AG10803 (cell line): Measurements from ENCODE around the gene LDHAL6A.
"Not testable (repeated sequence)": the region's sequence is repeated elsewhere in the genome, so short reads cannot be mapped to it uniquely, and the experiment has no call there.

Experiments used
- DNase-seq: peaks from one replicate; pipeline ENCODE4 v3.0.0; 2010; ENCODE audit warnings: low read depth
- H3K4me3 ChIP-seq: 2 replicates; pipeline ENCODE4 v1.5.1; 2011; ENCODE audit warnings: mild to moderate bottlenecking, low read length, control low read depth
- CTCF ChIP-seq: conservative IDR thresholded peaks from 2 replicates; pipeline ENCODE4 v1.5.1; 2011; ENCODE audit warnings: mild to moderate bottlenecking, low read length, control low read depth, inconsistent platforms

The LDHAL6A gene

GRCh38 chr11:18455686-18456372 is at the start of gene LDHAL6A:
LDHAL6A (plus strand) TSS chr11:18455856; CDS start chr11:18456681, 825 bp downstream.
- H3K4me3 ChIP-seq, result no peak within 1 kb of the TSS
- TF ChIP-seq CTCF, result no peak
- no peak for DNase-seq

DNA sequence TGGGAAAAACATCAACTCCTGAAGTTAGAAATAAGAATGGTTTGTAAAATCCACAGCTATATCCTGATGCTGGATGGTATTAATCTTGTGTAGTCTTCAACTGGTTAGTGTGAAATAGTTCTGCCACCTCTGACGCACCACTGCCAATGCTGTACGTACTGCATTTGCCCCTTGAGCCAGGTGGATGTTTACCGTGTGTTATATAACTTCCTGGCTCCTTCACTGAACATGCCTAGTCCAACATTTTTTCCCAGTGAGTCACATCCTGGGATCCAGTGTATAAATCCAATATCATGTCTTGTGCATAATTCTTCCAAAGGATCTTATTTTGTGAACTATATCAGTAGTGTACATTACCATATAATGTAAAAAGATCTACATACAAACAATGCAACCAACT is 48.3 kb upstream of the LDHAL6A start:
- not testable (repeated sequence) for H3K4me3 ChIP-seq
- peak; percentile 45 for DNase-seq

GRCh38 chr11:18408558-18409291 is 46.9 kb upstream of the LDHAL6A start:
- DNase-seq, result peak; percentile 36
- H3K4me3 ChIP-seq, result no peak overlapping the region
- no peak for TF ChIP-seq CTCF

GRCh38 chr11:18416459-18416858 is 39.2 kb upstream of the LDHAL6A start:
- H3K4me3 ChIP-seq, result no peak overlapping the region
- no peak for TF ChIP-seq CTCF
- no peak for DNase-seq

DNA sequence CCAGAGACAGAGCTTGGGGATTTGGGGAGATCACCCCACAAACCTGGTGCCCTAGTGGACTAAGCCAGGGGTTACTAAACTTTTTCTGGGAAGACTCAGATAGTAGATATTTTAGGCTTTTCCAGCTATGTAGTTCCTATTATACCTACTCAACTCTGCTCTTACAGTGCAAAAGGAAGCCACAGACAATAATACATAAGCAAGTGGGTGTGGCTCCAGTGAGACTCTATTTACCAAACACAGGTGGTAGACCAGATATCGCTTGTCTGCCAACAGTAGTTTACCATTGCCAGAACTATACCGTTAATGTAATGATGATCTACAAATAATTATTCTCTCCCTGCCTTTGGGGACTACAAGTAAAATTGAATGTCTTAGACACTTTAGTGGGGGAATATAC is 36.6 kb upstream of the LDHAL6A start:
- no peak for DNase-seq
- TF ChIP-seq CTCF, result no peak
- H3K4me3 ChIP-seq, result no peak overlapping the region

GRCh38 chr11:18420067-18420466 is 35.6 kb upstream of the LDHAL6A start:
- no peak for TF ChIP-seq CTCF
- no peak overlapping the region for H3K4me3 ChIP-seq
- no peak for DNase-seq

- DNase-seq, result no peak
- no peak for TF ChIP-seq CTCF
- H3K4me3 ChIP-seq, result no peak overlapping the region
Measured at GRCh38 chr11:18427240-18427639, 28.4 kb upstream of the LDHAL6A start.
